ENCODE measurements around the gene UBE4A. TPM values are rescaled to one million over a fixed set of nuclear protein-coding genes. Genes with fewer than 3 reads are reported as not detected.

The UBE4A gene
- total and polyA plus RNA-seq, 2 experiments from 2014 or later = 11.8 to 42.2 TPM

DNA sequence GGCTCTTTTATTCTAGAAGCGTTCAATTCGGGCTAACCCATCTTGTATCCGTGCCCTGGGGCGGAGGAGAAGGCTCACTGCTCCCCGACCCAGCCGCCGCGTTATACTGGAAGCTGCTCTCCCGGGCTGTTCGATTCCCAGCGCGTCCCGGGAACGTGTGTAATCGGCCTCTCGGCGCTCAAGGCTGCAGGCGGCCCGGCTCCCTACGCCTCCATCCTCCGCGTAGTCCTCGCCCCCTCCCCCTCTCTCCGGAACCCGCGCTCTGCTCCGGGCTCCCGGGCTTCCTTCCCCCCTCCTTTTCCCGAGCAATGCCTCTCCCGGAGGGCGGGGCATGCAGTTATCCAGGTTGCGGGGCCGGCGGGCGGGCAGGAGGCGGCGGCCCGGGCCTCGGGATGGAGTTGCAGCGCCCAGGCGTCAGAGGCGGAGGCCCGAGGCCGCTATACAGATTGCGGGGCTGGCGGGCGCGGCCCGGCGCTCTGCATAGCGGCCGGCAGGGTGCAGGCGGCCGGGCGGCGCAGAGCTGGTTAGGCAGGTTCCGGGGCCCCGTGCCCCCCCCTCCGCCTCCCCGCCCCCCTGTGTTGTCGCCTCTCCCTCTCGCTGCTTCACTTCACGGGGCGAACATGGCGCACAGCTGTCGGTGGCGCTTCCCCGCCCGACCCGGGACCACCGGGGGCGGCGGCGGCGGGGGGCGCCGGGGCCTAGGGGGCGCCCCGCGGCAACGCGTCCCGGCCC is 76.7 kb downstream of the UBE4A start, which contains the start of gene KMT2A (continued):
- TF ChIP-seq EZH2 (IDR thresholded peaks at IDR 0.05; ENCODE audit: low read depth, unreplicated experiment) = no peak

DNA sequence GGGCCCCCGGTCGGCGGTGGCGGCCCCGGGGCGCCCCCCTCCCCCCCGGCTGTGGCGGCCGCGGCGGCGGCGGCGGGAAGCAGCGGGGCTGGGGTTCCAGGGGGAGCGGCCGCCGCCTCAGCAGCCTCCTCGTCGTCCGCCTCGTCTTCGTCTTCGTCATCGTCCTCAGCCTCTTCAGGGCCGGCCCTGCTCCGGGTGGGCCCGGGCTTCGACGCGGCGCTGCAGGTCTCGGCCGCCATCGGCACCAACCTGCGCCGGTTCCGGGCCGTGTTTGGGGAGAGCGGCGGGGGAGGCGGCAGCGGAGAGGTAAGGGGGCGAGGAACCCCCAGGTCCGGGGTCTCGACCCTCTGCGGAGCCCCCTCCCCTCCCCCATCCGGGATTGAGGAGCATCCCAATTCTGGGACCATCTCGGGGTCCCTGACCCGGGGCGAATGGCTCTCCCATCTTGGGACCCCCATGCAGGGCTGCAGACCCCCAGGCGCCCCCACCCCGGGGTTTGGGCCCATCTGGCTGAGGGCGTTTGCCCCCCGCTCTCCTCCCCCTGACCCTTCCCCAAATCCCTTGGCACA is 77.3 kb downstream of the UBE4A start:
- peaks cover 42% of the 10 kb centered on the region for H4K20me1 ChIP-seq (replicated peaks; ENCODE audit: insufficient read depth)
- no peaks in the 10 kb centered on the region for H3K9me2 ChIP-seq (ENCODE audit: insufficient read depth)
- TF ChIP-seq, protein P1, sequence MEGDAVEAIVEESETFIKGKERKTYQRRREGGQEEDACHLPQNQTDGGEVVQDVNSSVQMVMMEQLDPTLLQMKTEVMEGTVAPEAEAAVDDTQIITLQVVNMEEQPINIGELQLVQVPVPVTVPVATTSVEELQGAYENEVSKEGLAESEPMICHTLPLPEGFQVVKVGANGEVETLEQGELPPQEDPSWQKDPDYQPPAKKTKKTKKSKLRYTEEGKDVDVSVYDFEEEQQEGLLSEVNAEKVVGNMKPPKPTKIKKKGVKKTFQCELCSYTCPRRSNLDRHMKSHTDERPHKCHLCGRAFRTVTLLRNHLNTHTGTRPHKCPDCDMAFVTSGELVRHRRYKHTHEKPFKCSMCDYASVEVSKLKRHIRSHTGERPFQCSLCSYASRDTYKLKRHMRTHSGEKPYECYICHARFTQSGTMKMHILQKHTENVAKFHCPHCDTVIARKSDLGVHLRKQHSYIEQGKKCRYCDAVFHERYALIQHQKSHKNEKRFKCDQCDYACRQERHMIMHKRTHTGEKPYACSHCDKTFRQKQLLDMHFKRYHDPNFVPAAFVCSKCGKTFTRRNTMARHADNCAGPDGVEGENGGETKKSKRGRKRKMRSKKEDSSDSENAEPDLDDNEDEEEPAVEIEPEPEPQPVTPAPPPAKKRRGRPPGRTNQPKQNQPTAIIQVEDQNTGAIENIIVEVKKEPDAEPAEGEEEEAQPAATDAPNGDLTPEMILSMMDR (conservative IDR thresholded peaks at IDR 0.05; ENCODE audit: low read depth in 2 of 2) = no peak
- no peak for TF ChIP-seq CREB1 (CRISPR knock-in tag; IDR thresholded peaks at IDR 0.05; ENCODE audit: low read depth)
- TF ChIP-seq, protein P2, sequence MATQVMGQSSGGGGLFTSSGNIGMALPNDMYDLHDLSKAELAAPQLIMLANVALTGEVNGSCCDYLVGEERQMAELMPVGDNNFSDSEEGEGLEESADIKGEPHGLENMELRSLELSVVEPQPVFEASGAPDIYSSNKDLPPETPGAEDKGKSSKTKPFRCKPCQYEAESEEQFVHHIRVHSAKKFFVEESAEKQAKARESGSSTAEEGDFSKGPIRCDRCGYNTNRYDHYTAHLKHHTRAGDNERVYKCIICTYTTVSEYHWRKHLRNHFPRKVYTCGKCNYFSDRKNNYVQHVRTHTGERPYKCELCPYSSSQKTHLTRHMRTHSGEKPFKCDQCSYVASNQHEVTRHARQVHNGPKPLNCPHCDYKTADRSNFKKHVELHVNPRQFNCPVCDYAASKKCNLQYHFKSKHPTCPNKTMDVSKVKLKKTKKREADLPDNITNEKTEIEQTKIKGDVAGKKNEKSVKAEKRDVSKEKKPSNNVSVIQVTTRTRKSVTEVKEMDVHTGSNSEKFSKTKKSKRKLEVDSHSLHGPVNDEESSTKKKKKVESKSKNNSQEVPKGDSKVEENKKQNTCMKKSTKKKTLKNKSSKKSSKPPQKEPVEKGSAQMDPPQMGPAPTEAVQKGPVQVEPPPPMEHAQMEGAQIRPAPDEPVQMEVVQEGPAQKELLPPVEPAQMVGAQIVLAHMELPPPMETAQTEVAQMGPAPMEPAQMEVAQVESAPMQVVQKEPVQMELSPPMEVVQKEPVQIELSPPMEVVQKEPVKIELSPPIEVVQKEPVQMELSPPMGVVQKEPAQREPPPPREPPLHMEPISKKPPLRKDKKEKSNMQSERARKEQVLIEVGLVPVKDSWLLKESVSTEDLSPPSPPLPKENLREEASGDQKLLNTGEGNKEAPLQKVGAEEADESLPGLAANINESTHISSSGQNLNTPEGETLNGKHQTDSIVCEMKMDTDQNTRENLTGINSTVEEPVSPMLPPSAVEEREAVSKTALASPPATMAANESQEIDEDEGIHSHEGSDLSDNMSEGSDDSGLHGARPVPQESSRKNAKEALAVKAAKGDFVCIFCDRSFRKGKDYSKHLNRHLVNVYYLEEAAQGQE (IDR thresholded peaks at IDR 0.05; ENCODE audit: unreplicated experiment) = no peak
- 0 out of 2 replicates have a peak, but pooled peaks have one; percentile 2 for TF ChIP-seq POLR2AphosphoS5 (IDR thresholded peaks at IDR 0.05; ENCODE audit: low read depth)
- no peak for TF ChIP-seq JUNB (IDR thresholded peaks at IDR 0.05; ENCODE audit: unreplicated experiment)
- no peak for TF ChIP-seq EZH2 (IDR thresholded peaks at IDR 0.05; ENCODE audit: low read depth, unreplicated experiment)
- H3F3A ChIP-seq (replicated peaks; ENCODE audit: low read depth) = peaks cover 11% of the 10 kb centered on the region; the same call in 1 of the 2 replicates
- Mint-ChIP-seq H3K27ac (peak overlapping the region; percentile 93; the same call in 1 of the 2 replicates), H3K4me1 (peaks cover 35% of the 10 kb centered on the region), H3K9me3 (no peaks in the 10 kb centered on the region; the same call in 2 of the 3 replicates), H3K36me3 (ENCODE audit: low read depth) (peaks cover 20% of the 10 kb centered on the region), H3K27me3 (ENCODE audit: insufficient read depth, low read depth, poor library complexity) (peaks cover 16% of the 10 kb centered on the region), H3K4me3 (peak overlapping the region; percentile 97)
- 0 out of 2 replicates have a peak overlapping the region, but pooled peaks have one; percentile 45 for H3K27ac ChIP-seq (ENCODE audit: low read depth)
- H3K4me3 ChIP-seq = peak overlapping the region; percentile 77
- H2AFZ ChIP-seq = no peak overlapping the region
- H3K27me3 ChIP-seq (ENCODE audit: insufficient read depth) = peaks cover 14% of the 10 kb centered on the region
- peaks cover 42% of the 10 kb centered on the region for H3K4me1 ChIP-seq (ENCODE audit: insufficient read depth)
- peaks cover 4% of the 10 kb centered on the region; the same call in 1 of the 2 replicates for H3K36me3 ChIP-seq (ENCODE audit: insufficient read depth)
- H3K79me2 ChIP-seq (replicated peaks; ENCODE audit: insufficient read depth) = peaks cover 51% of the 10 kb centered on the region
- peak overlapping the region; percentile 96 for H3K4me2 ChIP-seq
- ATAC-seq = no peak
- DNase-seq (ENCODE audit: low spot score) = peak; percentile 18
